A673 (cell line): ENCODE data around the gene PDGFRB.

Source experiments
- EZH2 ChIP-seq: fragments of 200-600 bp; sonication (generic); IDR thresholded peaks from 2 replicates; pipeline ENCODE4 v1.6.1; 2017; ENCODE audit warnings: borderline replicate concordance, low read depth, mild to moderate bottlenecking, mixed read lengths, antibody characterized with exemption, low read length; ENCODE audit not compliant: poor library complexity, severe bottlenecking
- TF ChIP-seq, protein P1 (sequence below): fragments of 300-800, 200-600 bp; sonication (generic); conservative IDR thresholded peaks from 2 replicates; pipeline ENCODE4 v1.5.1; 2017; ENCODE audit warnings: low read depth, mild to moderate bottlenecking, antibody characterized with exemption, low read length, moderate library complexity, mixed read lengths

DNA sequence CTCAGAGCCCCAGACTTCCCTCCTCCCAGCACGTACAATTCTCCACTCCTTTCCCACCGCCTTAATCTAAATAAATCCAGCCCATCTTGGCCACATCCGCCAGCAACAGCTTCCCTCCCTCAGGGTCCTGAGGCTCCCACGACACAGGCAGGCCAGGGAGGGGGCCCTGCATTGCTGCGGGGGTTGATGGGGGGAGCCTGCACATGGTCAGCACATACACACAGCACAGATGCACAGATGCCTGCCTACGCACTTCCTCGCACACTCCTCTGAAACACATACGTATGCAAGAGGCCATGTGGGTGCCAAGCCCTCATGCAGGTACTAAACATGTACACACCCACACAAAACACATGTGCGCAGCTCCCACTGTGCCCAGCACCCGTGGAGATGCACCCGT is 14.8 kb downstream of the PDGFRB start:
- TF ChIP-seq, protein P1, sequence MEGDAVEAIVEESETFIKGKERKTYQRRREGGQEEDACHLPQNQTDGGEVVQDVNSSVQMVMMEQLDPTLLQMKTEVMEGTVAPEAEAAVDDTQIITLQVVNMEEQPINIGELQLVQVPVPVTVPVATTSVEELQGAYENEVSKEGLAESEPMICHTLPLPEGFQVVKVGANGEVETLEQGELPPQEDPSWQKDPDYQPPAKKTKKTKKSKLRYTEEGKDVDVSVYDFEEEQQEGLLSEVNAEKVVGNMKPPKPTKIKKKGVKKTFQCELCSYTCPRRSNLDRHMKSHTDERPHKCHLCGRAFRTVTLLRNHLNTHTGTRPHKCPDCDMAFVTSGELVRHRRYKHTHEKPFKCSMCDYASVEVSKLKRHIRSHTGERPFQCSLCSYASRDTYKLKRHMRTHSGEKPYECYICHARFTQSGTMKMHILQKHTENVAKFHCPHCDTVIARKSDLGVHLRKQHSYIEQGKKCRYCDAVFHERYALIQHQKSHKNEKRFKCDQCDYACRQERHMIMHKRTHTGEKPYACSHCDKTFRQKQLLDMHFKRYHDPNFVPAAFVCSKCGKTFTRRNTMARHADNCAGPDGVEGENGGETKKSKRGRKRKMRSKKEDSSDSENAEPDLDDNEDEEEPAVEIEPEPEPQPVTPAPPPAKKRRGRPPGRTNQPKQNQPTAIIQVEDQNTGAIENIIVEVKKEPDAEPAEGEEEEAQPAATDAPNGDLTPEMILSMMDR, result no peak
- TF ChIP-seq EZH2, result no peak
